NCI-H345 (cell line): ENCODE results near the gene C4orf50.
"Not testable (repeated sequence)": the region's sequence is repeated elsewhere in the genome, so short reads cannot be mapped to it uniquely, and the experiment has no call there.

Source experiments
- DNase-seq: peaks from one replicate; lab custom pipeline; 2025; lab: John Stamatoyannopoulos, UW

The C4orf50 gene

DNA sequence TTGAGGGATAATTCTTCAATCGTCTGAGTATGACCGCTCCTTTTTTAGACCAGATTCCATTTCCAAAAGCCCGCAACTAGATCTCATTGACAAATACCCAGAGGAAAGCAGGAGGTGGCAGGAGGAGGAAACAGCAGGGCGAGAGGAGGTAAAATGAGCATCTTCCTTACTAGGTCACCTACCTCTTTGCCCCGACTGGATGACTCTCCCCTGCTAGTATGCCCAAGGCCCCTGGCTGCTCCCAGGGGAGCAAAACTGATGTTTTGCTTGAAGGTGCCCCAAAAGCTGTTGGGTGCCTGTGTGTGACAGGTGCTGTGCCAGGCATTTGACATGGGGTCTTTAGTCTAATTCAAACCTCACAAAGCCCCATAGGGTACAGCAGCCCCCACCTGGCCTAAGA is 48.9 kb downstream of the C4orf50 start:
- no peak for DNase-seq

DNA sequence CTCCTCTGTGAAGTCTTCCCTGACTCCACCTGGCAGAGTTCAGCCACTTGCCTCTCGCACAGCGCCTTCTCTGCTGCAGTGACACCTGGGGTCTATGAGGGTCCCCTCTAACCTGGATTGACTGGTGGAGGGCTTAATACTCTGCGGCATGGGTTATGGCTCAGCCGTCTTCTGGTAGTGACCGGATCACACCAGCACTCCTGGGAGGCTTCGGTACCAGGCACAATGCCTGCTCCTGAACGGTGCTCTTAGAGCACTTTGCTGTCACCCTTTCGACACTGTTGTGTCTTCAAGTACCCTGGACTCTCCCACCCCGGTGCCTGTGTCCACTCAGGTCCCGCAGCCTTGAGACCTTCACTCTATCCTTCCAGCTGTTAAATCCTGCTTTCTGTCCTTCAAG is 50.0 kb downstream of the C4orf50 start:
- no peak for DNase-seq

DNA sequence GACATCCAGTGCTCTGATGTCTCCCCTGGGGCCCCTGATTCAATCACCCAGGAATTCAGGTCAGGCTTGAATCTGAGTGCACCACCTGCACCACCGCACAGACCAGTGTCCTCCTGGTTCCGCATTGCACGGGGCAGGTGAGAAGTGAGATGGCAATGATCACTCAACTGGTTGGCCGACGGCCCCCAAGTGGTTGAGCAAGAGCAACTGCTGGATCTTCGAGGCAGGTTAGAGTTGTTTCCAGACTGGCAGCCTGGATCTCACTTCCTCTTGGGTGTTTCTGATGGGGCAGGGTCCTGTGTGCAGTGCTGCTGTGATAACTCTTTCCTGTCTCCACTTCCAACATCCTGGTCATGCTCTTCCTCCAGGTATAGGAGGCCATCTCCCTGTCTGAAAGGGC is 50.4 kb downstream of the C4orf50 start:
- no peak for DNase-seq

DNA sequence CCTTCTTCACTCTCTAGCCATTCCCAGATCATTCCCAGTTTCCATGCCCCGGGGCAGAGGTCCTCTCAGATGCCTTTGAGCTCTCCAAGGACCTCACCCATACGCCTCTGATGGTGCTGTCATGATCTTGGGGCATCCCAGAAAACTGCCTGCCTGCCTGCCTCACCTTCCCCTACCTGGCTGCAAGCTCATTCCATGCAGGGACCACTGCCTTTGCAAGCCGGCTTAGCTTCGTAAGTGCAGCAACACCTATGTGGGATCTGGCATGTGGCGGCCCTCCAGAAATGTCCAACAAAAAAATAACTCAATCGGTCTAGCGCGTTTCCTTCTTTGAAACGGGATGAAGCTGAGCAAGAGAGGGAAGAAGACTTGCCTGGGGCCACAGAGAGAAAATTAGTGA is 53.0 kb downstream of the C4orf50 start:
- no peak for DNase-seq

DNA sequence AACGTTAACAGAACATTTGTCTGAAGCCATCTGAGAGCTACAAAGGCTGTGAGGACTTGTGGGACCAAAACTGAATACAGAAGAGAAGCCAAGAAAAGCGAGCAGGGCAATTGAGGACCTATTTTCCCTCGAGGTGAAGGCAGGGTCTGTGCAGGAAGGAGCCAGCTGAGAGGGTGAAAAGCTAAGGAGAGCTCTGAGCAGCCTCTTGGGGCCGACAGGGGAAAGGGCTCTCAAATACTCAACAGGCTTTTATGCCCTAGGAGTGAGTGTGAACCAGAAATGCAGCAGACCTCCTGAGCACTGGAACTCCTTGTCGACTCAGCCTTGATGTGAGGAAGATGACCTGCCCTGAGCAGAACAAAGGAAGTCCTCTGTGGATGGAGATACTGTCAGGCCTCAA is 54.2 kb downstream of the C4orf50 start:
- no peak for DNase-seq

DNA sequence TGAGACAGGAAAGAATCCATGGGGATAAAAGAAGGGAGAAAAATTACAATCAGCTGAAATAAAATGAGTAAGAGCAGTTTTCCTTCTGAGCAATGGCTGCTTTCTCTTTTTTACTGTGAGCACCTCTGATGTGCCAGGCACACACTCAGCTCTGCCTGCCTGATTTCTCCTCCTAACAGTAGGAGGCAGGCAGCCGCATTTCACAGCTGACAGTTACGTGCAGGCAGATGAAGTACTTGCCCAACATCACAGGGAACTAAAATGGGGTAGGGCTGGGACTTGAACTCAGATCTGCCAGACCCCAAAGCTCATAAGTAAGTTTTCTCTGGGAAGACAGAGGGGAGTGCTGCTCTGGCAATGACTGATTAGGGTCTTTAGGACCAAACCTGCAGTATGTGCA is 54.6 kb downstream of the C4orf50 start:
- DNase-seq, result no peak

DNA sequence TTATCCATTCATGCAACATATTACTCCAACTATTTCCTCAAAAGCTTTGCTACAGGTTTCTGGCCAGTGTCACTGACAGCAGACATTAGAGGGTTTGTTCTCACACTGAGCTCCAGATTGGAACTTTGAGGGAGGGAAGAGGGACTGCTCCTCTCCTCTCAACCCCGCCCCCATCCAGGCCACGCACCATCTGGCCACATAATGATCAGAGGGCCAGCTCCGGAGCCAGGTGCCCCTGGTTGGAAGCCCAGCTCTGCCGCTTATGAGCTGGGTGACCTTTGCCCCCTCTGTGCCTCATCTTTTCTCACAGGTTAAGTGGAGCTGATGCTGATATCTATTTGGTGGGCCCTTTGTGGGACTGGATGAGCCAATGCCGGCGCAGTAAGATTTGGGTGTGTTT is 55.8 kb downstream of the C4orf50 start:
- no peak for DNase-seq

DNA sequence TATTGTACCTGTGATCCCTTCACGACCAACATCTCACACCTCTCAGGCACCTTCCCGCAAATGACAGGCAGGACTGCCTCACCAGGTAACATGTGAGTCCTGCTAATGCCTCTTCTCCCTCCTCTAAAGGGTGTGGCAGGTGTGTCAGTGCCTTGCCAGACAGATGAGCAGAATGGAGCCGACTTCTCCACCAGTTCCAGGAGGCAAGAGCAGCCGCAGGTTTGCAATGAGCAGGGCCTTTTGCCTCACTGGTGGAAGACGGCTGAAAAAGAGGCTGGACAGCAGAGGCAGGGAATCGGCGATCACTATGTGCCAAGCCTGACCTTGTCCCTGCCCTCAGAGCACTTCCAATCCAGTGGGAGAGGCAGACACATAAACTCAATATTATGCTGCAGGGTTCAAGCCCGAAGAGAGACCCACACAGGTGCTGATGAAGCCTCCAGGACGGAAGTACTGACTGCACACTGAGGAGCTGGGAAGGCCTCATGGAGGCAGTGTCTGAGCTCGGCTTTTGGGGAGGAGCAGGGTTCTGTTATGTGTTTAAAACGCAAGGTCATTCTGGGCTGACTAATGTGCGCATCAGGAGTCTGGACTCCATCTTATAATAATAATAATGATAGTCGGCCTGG is 57.9 kb downstream of the C4orf50 start:
- no peak for DNase-seq

DNA sequence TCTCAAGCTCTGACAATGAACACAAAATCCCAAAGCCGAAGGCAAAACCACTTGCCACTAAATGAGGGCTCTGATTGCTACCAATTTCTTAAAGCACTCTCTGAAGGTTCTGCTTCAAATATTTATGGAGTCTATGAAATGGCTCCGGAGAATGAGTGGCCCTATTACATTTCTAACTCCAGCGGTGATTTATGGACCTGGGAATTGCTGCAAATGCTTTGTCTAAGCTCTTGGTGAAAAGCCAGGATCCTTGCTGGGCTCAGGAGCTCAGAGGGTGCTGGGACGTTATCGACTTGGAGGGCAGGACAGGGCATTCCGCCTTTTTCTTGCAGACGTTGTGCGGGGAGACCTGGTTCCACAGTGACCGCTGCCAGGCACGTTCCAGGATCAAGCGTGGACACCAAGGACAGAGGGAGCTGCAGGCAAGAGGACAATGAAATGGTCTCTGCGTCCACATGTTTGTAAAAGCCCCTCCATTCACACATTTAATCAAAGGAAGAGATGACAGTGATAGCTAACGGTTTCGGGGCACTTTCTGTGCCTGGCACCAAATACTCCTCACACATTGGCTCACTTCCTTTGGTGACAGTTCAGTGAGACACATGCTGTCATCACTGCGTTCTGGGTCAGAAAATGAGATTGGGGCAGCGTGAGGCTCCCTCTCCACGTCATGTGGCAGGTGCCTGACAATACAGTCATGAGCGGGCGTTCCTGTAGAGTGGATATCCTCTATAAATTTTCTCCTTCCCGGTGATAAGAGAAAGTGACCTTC is 58.8 kb downstream of the C4orf50 start:
- DNase-seq, result no peak

DNA sequence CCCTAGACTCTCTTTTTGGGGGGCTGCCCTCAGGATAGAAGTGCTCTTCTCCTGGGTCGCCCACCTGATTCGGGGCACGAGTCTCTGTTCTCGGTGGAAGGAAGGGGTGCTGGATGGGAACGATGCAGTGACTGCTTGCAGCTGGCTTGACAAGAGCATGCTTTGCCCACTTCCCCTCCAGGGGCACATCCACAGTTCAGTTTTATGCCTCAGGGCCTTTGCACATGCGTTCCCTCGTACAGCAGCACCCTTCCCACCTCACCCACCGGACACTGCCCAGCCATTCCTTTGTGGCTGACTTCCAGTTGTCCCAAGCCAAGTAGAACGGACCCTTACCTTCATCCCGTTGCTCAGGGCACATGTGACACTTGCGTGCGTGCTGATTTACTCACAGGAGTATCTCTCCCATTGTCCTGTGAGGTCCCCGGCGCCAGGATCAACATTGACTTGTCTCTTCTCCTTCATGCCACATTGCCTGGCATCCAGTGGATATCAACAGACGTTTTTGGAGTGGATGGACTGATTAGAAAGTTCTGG is 60.0 kb downstream of the C4orf50 start:
- DNase-seq, result no peak

DNA sequence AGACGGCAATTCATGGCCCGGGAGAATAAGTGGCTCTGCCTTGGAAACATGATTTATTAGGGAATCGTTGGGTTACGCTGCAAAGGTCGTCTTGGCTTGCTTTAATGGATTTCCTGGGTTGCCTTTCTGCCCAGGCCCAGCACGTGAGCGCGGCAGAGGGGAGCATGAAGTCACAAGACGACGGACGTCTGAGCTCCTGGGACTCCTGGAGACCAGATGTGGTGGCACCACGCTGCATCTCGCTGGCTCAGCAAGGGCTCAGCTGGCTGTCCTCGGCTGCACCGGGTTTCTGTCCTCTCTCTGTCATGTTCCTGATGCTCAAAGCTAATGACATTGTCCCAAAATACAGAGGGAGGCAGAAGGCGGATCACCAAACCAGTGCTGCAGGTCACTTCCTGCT is 61.2 kb downstream of the C4orf50 start:
- DNase-seq, result no peak

DNA sequence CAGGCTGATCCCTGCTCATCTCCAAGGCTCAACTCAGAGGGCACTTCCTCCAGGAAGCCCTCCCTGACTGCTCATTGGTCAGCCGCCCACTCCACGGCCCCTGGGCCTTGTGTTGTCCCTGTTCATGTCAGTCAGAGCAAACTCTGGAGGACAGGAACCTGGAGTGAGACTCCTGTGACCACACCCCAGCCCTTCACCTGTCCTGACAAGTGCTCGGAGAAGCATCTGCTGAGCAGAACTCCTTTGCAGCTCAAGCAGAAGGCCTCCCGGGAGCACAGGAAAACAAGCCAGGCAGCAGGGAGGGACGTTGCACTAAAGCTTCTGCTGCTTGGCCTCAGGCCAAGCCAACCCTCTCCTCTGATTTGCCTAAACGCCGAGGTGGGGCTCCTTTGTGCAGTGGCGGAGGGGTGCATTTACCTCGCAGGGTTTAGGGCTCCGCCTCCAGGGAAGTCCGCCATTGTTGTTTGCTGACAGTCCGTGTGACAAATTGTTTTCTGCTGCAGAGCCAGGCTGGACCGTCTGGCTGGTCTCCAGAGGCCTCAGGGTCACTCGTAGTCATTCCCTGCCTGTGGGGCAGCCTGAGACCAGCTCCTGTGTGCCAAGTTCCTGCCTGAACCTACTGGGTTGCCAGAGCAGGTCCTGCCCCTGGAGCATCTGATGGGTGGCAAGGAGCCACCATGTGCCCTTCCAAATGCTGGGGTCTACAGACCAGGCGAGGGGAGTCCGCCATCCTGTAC is 61.8 kb downstream of the C4orf50 start:
- peak; percentile 94 for DNase-seq

DNA sequence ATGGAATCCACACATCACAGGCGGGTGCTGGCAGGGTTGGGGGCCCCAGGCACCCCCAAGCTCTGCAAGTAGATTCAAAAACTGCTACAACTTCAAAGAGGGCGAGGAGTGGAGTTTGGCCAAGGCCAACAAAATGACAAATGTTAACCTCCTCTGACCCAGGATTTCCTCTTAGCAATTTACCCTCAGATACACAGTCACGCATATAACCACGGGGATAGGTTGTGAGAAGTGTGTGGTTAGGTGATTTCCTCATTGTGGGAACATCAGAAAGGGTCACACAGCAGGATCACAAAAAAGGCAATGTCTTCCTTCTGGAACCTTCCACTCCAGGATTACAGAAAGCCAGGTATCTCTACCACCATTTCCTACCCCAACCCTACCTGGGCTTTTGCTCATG is 62.4 kb downstream of the C4orf50 start:
- no peak for DNase-seq

DNA sequence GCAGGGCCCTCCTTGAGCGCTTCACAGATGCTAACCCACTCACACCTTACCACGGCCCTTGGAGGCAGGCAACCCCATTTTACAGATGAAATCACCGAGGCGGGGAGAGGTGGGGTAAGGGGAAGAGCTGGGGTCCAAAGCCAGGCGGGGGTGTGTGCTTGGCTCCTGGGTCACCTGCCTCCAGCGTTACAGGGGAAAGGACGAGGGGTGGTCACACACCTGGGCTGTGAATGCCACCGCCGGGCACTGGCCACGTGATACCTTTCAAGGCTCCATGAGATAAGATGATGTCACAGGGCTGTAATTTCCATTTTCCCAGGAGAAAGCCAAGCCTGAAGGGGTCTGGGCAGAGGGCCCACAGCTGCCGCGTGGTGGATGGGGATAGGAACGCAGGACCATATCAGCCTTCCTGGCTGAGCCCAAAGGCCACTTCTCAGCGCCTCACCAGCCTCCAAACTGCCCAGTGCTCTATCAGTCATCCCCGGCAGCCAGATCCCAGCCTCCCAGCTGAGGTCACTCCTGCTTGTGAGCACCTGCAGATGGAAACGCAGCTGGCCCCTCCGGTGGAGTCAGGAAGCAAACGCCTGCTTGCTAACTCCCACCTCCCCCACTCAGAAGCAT is 62.9 kb downstream of the C4orf50 start:
- DNase-seq, result peak; percentile 64

DNA sequence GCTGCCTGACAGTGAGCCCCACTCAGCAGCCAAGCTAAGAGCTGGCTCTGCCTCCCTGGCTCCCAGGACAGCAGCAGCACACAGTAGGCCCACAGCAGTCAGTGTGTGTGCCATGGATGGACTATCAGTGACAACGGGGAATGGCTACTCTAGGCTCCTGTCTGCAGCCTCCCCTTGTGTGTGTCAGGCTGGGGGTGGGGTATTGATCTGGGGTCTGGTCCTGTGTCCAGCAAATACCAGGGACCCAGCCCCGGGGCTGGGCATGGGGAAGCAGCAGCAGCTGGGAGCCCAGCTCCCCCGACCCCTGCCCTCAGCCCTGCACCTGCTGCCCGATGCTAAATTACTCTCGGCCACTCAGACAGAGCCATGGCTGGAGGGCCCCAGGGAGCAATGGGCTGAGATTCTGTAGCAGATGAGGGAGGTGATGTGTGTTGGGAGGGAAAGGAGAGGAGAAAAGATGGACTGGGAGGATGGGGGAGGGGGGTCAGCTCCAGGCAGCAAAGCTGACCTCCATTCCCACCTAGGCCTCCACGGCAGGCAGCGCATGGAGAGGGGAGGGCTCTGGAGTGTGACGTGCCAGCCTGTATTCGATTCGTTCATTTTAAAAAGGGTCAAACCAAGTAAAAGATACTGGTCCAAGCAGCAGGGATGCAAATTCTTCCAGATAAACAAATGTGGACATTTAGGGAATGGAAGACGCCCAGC is 64.0 kb downstream of the C4orf50 start:
- DNase-seq, result no peak

DNA sequence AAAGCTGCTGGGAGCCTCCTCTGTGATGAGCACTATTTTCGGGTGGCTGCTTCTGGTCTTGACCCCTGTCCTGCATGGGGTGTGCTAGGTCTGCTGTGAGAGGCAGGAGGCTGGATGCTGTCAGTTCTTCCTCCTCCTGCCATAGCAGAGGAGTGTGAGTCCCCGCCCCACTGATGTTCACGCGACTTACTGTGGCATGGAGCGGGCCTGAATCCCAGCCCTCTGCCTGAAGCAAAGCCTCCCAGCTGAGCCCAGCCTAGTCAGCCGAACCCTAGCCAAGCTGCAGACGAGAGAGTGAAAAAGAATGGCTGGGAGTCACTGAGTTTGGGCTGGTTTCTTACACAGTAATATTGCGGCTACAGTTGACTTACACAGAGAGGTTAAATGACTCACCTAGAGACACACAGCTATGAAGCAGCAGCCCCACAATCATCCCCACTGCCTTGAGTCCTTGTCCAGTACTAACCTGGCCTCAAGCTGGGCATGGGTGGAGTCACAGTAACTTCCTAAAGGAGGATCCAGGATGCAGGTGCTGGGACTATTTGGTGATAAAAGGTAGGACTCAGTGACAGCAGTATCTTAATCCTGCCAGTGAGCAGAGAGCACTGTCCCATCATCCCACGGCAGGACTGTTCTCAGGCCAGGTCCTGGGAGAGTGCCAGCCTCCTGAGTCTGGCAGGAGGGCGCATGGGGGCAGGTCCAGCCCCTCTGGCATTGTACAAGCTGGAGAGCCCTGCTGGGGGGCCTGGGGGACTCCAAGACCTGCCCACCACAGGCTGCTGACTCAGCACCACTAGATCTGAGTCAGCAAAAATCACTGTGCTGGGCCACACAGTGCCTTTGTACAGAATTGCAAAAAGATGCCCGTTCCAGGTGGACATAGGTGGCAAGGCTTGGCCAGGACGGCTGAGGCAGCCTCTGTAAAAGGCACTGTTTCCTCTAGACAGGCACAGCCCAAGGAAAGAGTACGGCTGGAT is 65.0 kb downstream of the C4orf50 start:
- DNase-seq, result no peak

DNA sequence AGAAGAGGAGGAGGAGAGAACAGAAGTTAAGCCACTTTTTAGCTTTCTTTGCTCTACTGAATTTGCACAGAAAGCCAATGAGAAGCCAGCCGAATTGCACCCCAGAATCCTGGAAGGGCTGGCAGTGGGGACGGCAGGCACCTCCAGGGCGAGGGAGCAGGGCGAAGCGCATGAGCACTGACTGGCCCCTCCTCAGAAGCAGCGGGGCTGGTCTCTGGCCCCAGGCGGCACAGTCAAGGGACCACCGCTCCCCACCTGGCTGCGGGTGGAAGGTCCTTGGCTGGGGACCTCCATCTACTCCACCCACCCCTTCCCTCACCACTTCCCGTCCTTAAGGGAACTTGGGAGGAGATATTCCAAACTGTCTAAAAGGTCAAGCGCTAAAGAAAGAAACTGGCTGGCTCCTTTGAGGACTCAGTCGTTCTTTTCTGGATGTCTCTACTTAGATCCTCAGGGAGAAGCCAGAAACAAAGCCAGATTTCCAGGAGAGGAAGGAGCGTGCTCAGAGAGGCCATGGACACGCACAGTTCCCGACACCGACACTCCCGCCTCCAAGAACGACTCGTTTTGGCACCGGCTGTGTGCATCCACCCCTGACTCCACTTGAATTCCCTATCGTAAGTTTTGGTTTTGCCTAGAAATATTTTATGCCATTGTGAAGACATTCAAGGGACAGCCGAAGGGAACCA is 65.8 kb downstream of the C4orf50 start:
- DNase-seq, result no peak

DNA sequence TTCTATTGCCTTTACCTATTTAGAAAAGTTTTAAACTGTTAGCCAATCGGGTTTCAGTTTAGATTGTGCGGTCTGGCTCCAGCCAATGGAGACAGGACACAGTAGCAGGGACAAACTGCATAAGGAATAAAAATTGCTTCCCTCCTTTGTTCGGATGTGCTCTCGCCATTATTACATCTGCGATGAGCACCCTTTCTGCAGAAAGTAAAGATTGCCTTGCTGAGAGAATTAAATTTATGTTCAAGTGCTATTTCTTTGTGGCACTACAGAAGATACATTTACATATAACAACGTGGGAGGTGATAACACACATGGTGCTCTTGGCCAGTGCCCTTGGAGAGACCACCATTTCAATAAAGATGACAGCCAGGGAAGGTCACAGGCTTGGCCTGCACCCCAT is 71.6 kb downstream of the C4orf50 start:
- not testable (repeated sequence) for DNase-seq

DNA sequence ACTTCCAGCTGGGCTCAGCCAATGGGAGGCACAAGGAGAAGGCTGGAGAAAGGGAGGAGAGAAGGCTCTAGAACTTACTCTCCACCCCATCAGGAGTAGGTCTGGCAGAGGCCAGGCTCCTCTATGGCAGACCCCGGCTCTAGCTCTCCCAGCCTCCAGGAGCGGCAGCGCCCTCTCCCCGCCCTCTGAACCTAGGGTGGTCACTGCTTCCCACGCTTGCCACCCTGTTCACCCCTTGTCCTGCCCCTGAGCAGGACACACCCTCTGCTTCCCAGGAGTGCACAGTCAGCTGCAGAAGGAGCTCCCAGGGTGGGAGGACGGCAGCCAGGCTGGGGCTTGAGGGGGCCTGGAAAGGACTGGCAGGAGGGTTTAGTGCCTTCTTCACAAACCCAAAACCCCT is 72.3 kb downstream of the C4orf50 start:
- DNase-seq, result no peak

DNA sequence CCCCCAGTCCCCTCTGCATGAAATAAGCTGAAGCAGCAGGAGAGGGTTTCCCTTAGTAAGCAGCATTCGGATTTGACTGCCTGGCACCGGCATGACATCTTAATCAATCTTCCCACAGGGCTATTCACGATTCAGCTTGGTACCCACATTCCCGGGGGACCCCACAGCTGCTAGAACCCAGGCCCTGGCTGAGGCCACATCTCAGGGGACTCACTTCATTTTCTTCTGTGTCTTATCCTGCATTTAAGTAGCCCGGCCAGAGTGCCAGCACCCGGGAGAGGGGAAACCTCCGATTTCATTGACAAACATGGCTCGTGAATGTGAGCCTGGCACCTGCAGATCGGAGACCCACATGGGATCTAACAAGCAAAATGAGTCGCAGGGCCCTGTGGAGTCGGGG is 73.1 kb downstream of the C4orf50 start:
- no peak for DNase-seq
